ENCODE data around the gene C10orf88. TPM values are rescaled to one million over a fixed set of nuclear protein-coding genes. Genes with fewer than 3 reads are reported as not detected.
A peak's percentile ranks its signal among the peaks of the same experiment; 100 is the strongest.

Gene C10orf88
- total and polyA plus RNA-seq, 2 of the 8 experiments (the other 6 are each of a cell fraction or from before 2014, with no cell fraction given), result 3.2 to 11.0 TPM

DNA sequence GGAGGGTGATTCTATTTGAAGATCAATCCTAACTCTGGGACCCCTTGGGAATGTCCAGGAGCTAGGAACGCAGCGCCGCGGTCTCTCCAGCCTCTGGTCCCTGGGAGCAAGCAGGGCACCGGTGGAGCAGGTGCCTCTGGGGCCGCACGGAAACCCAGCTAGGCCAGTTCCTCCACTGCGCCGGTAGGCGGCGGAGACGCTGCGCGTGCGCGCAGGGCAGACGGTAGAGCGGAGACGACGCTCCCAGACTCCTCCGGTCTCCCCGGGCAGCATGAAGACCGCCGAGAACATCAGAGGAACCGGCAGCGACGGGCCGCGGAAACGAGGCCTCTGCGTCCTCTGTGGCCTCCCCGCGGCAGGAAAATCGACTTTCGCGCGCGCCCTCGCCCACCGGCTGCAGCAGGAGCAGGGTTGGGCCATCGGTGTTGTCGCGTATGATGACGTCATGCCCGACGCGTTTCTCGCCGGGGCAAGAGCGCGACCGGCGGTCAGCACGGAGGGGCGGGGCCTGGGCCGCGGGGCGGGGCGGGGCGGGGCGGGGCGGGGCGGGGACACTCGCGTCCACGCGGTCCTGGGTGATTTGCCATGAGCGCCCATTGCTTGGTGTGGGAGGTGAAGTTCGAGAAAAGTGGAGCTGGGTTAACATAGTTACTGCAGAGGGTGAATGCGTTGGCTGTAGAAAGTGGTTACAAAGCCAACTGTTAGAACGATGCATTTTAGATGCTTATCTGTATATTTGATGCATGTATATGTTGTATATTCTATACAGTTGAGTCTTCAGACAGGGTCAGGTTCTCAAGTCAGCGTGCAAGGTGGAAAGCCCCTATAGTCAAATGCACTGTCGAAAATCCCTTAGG is 26.4 kb upstream of the C10orf88 start, which contains the start of gene PSTK (continued):
- TF ChIP-seq, protein P1, sequence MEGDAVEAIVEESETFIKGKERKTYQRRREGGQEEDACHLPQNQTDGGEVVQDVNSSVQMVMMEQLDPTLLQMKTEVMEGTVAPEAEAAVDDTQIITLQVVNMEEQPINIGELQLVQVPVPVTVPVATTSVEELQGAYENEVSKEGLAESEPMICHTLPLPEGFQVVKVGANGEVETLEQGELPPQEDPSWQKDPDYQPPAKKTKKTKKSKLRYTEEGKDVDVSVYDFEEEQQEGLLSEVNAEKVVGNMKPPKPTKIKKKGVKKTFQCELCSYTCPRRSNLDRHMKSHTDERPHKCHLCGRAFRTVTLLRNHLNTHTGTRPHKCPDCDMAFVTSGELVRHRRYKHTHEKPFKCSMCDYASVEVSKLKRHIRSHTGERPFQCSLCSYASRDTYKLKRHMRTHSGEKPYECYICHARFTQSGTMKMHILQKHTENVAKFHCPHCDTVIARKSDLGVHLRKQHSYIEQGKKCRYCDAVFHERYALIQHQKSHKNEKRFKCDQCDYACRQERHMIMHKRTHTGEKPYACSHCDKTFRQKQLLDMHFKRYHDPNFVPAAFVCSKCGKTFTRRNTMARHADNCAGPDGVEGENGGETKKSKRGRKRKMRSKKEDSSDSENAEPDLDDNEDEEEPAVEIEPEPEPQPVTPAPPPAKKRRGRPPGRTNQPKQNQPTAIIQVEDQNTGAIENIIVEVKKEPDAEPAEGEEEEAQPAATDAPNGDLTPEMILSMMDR (IDR thresholded peaks at IDR 0.05; ENCODE audit: control extremely low read depth in 1 of 3, insufficient read depth in 1 of 3, low read depth in 1 of 3, low read length in 3 of 3), result peak; percentile 78 to 95 (median 91)
- TF ChIP-seq SIX5 (IDR thresholded peaks at IDR 0.05; ENCODE audit: low read depth, low read length) (no peak), POLR2AphosphoS5 (IDR thresholded peaks at IDR 0.05; ENCODE audit: low read depth, low read length) (peak; percentile 95), GTF2F1 (IDR thresholded peaks at IDR 0.05; ENCODE audit: borderline replicate concordance, low read depth, low read length) (peak; percentile 83; the same call in 1 of the 2 replicates), RAD21 (IDR thresholded peaks at IDR 0.05 in 1 of 2, conservative IDR thresholded peaks at IDR 0.05 in 1 of 2; ENCODE audit: low read depth in 2 of 2, low read length in 2 of 2) (peak; percentile 46 to 61), TAF1 (IDR thresholded peaks at IDR 0.05; ENCODE audit: low read depth, low read length) (peak; percentile 92), KDM4A (IDR thresholded peaks at IDR 0.05; ENCODE audit: low read depth, low read length, severe bottlenecking) (peak; percentile 94), SIN3A (conservative IDR thresholded peaks at IDR 0.05 in 1 of 2, IDR thresholded peaks at IDR 0.05 in 1 of 2; ENCODE audit: low read depth in 1 of 2, low read length in 2 of 2) (0 out of 4 replicates have a peak, but pooled peaks have one; percentile 22 to 37), JUND (IDR thresholded peaks at IDR 0.05; ENCODE audit: low read length) (peak; percentile 96), KDM1A (IDR thresholded peaks at IDR 0.05; ENCODE audit: borderline replicate concordance, low read length) (no peak), SP4 (IDR thresholded peaks at IDR 0.05; ENCODE audit: low read length) (0 out of 2 replicates have a peak, but pooled peaks have one; percentile 64), FOSL1 (IDR thresholded peaks at IDR 0.05; ENCODE audit: insufficient read depth, low read depth, low read length) (peak; percentile 19; the same call in 1 of the 2 replicates), CREB1 (IDR thresholded peaks at IDR 0.05) (peak; percentile 98), MAFK (IDR thresholded peaks at IDR 0.05; ENCODE audit: low read depth, low read length) (no peak), SP1 (IDR thresholded peaks at IDR 0.05; ENCODE audit: low read depth, low read length) (0 out of 2 replicates have a peak, but pooled peaks have one; percentile 23), SAP30 (IDR thresholded peaks at IDR 0.05; ENCODE audit: insufficient read depth, insufficient replicate concordance, low read length) (no peak)
- TF ChIP-seq, protein P2, sequence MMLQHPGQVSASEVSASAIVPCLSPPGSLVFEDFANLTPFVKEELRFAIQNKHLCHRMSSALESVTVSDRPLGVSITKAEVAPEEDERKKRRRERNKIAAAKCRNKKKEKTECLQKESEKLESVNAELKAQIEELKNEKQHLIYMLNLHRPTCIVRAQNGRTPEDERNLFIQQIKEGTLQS (IDR thresholded peaks at IDR 0.05; ENCODE audit: insufficient read depth, low read depth, low read length), result peak; percentile 85
- TF ChIP-seq, protein P3, sequence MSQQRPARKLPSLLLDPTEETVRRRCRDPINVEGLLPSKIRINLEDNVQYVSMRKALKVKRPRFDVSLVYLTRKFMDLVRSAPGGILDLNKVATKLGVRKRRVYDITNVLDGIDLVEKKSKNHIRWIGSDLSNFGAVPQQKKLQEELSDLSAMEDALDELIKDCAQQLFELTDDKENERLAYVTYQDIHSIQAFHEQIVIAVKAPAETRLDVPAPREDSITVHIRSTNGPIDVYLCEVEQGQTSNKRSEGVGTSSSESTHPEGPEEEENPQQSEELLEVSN (IDR thresholded peaks at IDR 0.05), result peak; percentile 83
- TF ChIP-seq, protein P4, sequence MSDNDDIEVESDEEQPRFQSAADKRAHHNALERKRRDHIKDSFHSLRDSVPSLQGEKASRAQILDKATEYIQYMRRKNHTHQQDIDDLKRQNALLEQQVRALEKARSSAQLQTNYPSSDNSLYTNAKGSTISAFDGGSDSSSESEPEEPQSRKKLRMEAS (IDR thresholded peaks at IDR 0.05), result peak; percentile 95
